Activated CD8-positive, alpha-beta T cell treated with anti-CD3 and anti-CD28 coated beads for 36 hours (primary cell): ENCODE measurements around the gene MYO1D. TPM values are rescaled to one million over a fixed set of nuclear protein-coding genes. Genes with fewer than 3 reads are reported as not detected.

Source experiments
- ATAC-seq: fragments of 200-7000 bp; cut with Tn5 transposase; one replicate; pipeline ENCODE4 v1.10.0; 2021; ENCODE audit warnings: mild to moderate bottlenecking, moderate library complexity
- CTCF ChIA-PET: fragments of 350-600 bp; sonication (Branson Sonifier 250); formaldehyde crosslinking; loops from one replicate; lab custom pipeline; 2021; ENCODE audit warnings: antibody characterized with exemption; lab: Charles Lee
- POLR2A ChIA-PET: fragments of 350-600 bp; sonication (Branson Sonifier 250); formaldehyde crosslinking; loops from one replicate; lab custom pipeline; 2021; ENCODE audit warnings: antibody characterized with exemption; lab: Charles Lee
- DNase-seq: peaks from one replicate; pipeline ENCODE4 v3.0.0-alpha.2; 2020
- H3K27ac Mint-ChIP-seq: one replicate; pipeline ENCODE4 v1.8.0; 2021; ENCODE audit warnings: mild to moderate bottlenecking, mixed read lengths
- H3K27me3 Mint-ChIP-seq: one replicate; pipeline ENCODE4 v1.8.0; 2021; ENCODE audit warnings: mixed read lengths
- H3K36me3 Mint-ChIP-seq: one replicate; pipeline ENCODE4 v1.8.0; 2021; ENCODE audit warnings: low read depth, mixed read lengths
- H3K4me1 Mint-ChIP-seq: one replicate; pipeline ENCODE4 v1.8.0; 2021; ENCODE audit warnings: low read depth, mixed read lengths
- H3K4me3 Mint-ChIP-seq: one replicate; pipeline ENCODE4 v1.8.0; 2021; ENCODE audit warnings: mild to moderate bottlenecking, moderate library complexity, mixed read lengths
- H3K9me3 Mint-ChIP-seq: one replicate; pipeline ENCODE4 v1.8.0; 2021; ENCODE audit warnings: mixed read lengths
- intact Hi-C: fragments of 100-400 bp; cut with micrococcal nuclease; formaldehyde crosslinking; loops from one replicate; pipeline ENCODE4 v1.10.0; 2022
- total RNA-seq, 2 experiments: library from RNA; stranded (reverse); gene quantifications; one replicate each; pipeline ENCODE4 v1.2.3, GENCODE V29; 2021
- TF ChIP-seq, protein P1 (sequence below): fragments of 200-600 bp; IDR thresholded peaks from one replicate; pipeline ENCODE4 v1.8.0; 2022; ENCODE audit warnings: antibody characterized with exemption, mild to moderate bottlenecking

Gene MYO1D
- total RNA-seq, 2 experiments from 2014 or later: 8.3 to 9.2 TPM

DNA sequence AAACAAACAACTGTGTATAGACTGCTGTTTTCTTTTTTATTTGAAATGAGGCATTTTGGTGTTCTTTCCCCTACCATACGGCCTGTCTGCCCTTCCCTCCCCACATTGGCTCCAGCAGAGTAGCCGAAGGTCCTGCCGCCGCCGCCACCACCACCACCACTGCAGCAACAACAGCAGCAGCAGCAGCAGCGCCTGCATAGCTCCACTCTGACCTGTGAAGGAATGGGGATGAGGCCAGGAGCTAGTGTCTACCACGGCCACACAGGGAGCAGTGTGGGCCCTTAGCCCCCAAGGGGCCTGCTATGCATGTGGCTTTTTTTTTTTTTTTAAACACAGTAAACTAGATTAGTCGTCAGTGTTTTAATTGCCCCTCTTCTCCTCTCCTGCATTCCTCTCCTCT, 395.7 kb downstream of the MYO1D start:
- intact Hi-C loops: loop anchor here (5.0 to 10.0 kb wide), 2 partner anchors 126 to 274 kb away; no protein-coding TSS in a partner anchor
- Mint-ChIP-seq H3K27me3 (no peaks in the 10 kb centered on the region), H3K9me3 (no peaks in the 10 kb centered on the region), H3K4me1 (peaks cover 15% of the 10 kb centered on the region), H3K4me3 (no peak overlapping the region), H3K36me3 (peaks cover 43% of the 10 kb centered on the region), H3K27ac (peak overlapping the region; percentile 74)
- TF ChIP-seq, protein P1, sequence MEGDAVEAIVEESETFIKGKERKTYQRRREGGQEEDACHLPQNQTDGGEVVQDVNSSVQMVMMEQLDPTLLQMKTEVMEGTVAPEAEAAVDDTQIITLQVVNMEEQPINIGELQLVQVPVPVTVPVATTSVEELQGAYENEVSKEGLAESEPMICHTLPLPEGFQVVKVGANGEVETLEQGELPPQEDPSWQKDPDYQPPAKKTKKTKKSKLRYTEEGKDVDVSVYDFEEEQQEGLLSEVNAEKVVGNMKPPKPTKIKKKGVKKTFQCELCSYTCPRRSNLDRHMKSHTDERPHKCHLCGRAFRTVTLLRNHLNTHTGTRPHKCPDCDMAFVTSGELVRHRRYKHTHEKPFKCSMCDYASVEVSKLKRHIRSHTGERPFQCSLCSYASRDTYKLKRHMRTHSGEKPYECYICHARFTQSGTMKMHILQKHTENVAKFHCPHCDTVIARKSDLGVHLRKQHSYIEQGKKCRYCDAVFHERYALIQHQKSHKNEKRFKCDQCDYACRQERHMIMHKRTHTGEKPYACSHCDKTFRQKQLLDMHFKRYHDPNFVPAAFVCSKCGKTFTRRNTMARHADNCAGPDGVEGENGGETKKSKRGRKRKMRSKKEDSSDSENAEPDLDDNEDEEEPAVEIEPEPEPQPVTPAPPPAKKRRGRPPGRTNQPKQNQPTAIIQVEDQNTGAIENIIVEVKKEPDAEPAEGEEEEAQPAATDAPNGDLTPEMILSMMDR: no peak
- POLR2A ChIA-PET: interaction anchor here (1.9 kb wide), 1 partner anchor 12 kb away, joined by 6 read pairs; no protein-coding TSS in a partner anchor
- no peak for DNase-seq
- CTCF ChIA-PET: interaction anchor here (0.6 to 7.3 kb wide), 3 partner anchors 18 to 274 kb away, joined by 3 to 70 read pairs (median 3); no protein-coding TSS in a partner anchor
- ATAC-seq: no peak

DNA sequence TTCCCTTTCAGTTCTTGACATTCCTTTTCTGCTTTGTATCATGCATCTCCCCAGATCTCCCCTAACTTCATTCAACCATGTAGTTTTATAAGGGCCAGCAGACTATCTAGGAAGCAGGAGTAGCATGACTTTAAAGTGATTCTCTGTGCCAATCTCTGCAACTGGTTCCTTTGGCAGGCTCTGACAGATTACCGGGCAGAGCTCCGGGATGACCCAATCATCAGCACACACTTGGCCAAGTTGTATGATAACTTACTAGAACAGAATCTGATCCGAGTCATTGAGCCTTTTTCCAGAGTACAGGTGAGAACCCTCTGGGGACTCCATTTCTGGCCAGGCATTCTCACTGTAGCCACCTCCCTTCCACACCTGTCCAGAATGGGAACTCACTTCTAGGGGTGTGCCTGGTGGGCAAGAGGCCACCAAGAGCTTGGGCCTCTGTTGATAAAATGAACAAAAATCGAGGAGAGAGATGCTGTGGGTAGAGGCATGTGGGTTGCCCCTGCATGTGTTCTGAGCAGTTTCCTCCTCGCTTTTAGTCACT, 397.8 kb downstream of the MYO1D start:
- intact Hi-C loops: no loop called here
- ATAC-seq (no peak), DNase-seq (no peak)
- no peaks in the 10 kb centered on the region for H3K27me3 Mint-ChIP-seq
- peak overlapping the region; percentile 32 for H3K27ac Mint-ChIP-seq
- TF ChIP-seq, protein P1: no peak
- no peaks in the 10 kb centered on the region for H3K9me3 Mint-ChIP-seq
- ChIA-PET CTCF (interaction anchor here (0.8 to 3.7 kb wide), 3 partner anchors 15 to 35 kb away, joined by 3 to 29 read pairs (median 3); partner anchors contain the start of gene PSMD11), POLR2A (no interaction called here)
- no peak overlapping the region for H3K4me3 Mint-ChIP-seq
- H3K36me3 Mint-ChIP-seq: peaks cover 55% of the 10 kb centered on the region
- peaks cover 10% of the 10 kb centered on the region for H3K4me1 Mint-ChIP-seq

DNA sequence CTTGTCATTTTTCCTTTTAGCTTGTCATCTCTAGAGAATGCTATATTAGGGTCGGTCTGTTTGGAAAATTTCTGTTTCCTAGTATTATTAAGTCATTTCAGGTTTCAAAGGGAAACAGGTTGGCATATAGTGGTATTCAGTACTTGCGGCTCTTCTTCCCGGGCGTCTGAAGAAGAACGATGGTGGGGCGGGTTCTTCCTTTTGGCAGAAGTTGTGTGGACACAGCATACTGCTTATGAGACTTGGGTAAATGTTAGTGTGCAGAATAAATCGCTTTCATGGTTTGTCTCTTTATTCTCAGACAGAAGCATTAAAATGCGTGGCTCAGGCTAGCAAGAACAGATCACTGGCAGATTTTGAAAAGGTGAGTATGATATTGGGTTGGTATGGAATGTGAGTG, 399.7 kb downstream of the MYO1D start:
- no peaks in the 10 kb centered on the region for H3K4me1 Mint-ChIP-seq
- intact Hi-C loops: no loop called here
- POLR2A ChIA-PET: no interaction called here
- peak overlapping the region; percentile 2 for H3K27ac Mint-ChIP-seq
- no peaks in the 10 kb centered on the region for H3K9me3 Mint-ChIP-seq
- peaks cover 61% of the 10 kb centered on the region for H3K36me3 Mint-ChIP-seq
- H3K27me3 Mint-ChIP-seq: no peaks in the 10 kb centered on the region
- CTCF ChIA-PET: interaction anchor here (1.3 to 3.7 kb wide), 3 partner anchors 10 to 15 kb away, joined by 3 to 29 read pairs (median 24); partner anchors contain the start of gene CDK5R1
- TF ChIP-seq, protein P1: no peak
- ATAC-seq (no peak), DNase-seq (no peak)
- no peak overlapping the region for H3K4me3 Mint-ChIP-seq

DNA sequence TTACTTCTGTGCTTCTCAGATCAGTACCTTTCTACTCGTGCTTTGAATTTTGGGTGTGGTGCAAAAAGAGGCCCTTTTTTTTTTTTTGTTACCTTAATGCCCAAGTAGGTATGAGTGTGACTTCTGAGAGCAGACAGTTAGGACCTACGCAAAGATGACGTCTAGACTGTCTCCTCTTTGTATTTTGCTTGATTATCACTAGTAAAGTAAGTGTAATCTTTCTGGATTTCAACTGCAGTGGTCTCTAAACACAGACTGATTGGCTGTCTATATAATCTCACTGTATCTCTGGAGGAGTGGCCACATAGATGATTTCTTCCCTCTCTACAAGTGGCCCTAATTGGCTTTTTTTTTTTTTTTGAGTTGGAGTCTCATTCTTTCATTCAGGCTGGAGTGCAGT, 401.7 kb downstream of the MYO1D start:
- ATAC-seq: no peak
- CTCF ChIA-PET: interaction anchor here (1.1 to 2.5 kb wide), 3 partner anchors 12 to 308 kb away, joined by 3 to 28 read pairs (median 24); no protein-coding TSS in a partner anchor
- Mint-ChIP-seq H3K36me3 (peaks cover 65% of the 10 kb centered on the region), H3K27ac (no peak overlapping the region), H3K4me1 (no peaks in the 10 kb centered on the region), H3K4me3 (no peak overlapping the region), H3K27me3 (no peaks in the 10 kb centered on the region), H3K9me3 (no peaks in the 10 kb centered on the region)
- TF ChIP-seq, protein P1: no peak
- POLR2A ChIA-PET: interaction anchor here (1.3 kb wide), 1 partner anchor 12 kb away, joined by 3 read pairs; no protein-coding TSS in a partner anchor
- no peak for DNase-seq
- intact Hi-C loops: no loop called here

DNA sequence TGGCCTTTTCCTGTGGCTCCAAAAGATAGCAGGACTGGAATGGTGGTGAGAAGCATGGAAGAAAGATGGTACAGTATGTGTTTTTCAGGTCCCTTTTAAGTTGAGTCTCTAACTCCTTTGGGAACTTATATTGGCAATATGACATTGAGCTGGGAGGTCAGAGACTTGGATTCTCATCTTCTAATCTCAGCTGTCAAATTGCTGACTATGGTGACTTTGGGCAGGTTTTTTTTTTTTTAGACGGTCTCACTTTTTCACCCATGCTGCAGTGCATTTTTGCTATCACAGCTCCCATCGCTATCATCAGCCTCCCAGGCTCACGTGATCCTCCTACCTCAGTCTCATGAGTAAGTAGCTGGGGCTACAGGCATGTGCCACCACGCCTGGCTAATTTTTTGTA, 405.3 kb downstream of the MYO1D start:
- ATAC-seq (no peak), DNase-seq (no peak)
- peaks cover 55% of the 10 kb centered on the region for H3K36me3 Mint-ChIP-seq
- no peaks in the 10 kb centered on the region for H3K4me1 Mint-ChIP-seq
- H3K27ac Mint-ChIP-seq: no peak overlapping the region
- CTCF ChIA-PET: interaction anchor here (0.7 to 2.6 kb wide), 6 partner anchors 9 to 470 kb away, joined by 3 to 35 read pairs (median 4); partner anchors contain the start of genes MYO1D and PSMD11
- H3K9me3 Mint-ChIP-seq: no peaks in the 10 kb centered on the region
- no peak overlapping the region for H3K4me3 Mint-ChIP-seq
- TF ChIP-seq, protein P1: no peak
- intact Hi-C loops: no loop called here
- POLR2A ChIA-PET: interaction anchor here (0.6 to 0.8 kb wide), 2 partner anchors 8 to 12 kb away, joined by 3 to 5 read pairs; no protein-coding TSS in a partner anchor
- H3K27me3 Mint-ChIP-seq: no peaks in the 10 kb centered on the region
